HG03460 (cell line): ENCODE data around the gene ABHD16B.
"Not testable (repeated sequence)": the region's sequence is repeated elsewhere in the genome, so short reads cannot be mapped to it uniquely, and the experiment has no call there.

Source experiments
- ATAC-seq: cut with Tn5 transposase; IDR thresholded peaks from one replicate; pipeline ENCODE4 v1.9.1; 2021; ENCODE audit not compliant: unreplicated experiment

Gene ABHD16B

GRCh38 chr20:63834491-63834880 is 26.8 kb upstream of the ABHD16B start:
- no peak for ATAC-seq

DNA sequence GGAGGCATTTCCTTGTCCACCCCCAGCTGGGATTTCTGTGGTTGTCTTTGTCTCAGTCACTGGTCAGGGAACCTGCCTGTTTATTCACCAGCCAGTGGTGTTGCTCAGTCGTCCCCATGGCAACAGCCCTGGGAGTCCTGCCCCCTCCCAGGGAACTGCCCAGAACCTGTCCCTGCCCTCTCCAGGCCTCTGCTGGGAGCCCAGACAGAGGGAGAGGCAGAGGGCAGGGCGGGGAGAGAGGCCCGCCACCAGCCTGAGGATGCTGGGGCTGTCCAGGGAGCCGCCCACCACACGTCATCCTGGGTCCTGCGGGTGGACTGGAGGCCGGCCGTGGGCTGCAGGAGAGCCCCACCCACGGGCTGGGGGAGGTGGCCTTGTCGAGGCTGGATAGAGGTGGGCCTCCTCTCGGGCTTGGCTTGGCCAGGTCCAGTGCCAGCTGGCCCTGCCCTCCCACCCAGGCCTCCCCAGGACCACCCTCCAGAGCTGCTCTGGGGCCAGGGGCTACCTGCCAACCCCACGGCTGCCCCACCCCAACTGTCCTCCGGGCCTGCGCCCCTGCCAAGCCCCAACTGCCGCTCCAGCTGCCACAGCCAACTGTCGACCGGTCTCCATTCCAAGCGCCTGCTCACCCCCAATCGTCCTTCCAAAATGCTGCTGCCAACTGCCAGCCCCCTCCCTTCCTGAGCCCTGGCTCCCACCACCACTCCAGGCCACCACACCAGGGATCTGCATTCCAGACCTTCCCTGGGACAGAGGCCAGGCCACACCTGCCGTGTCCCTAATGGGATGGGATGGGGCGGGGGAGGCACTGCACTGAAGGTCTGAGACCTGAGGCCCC is 26.1 kb upstream of the ABHD16B start:
- no peak for ATAC-seq

DNA sequence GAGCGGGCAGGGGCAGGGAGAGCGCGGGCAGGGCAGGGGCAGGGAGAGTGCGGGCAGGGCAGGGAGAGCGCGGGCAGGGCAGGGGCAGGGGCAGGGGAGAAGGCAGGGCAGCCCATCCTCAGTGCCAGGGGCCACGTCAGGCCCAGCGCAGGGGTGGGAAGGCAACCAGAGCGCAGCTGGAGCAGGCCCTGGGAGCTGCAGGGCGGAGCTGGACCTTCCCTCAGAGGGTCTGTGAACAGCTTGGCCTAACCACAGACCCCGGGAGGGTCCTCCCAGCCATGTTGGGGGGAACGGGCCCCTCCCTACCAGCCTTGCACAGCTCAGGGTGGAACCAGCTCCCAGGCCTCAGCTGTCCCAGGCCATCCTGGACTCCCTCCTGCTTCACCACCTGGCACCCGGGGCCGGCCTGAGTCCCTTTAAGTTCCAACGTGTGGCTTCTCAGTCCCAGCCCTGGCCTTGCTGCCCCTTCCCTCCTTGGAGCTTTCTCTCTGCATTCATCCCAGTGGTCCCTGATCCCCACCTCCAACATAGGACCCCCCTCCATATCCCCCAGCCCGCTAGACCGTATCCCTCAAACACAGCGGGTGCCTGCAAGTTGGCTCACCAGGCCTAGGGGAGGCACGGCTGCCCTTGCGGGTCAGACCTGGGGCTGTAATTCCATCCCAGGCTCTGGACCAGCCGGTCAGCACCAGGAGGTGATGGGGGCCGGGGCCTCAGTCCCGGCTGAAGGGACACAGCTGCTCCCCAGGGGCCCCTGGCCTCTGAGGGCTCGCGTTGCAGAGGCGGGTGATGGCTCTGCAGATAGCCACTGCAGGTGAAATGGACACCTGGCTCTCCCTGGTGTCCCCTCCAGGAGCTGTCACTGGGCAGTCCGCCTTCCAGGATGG is 24.6 kb upstream of the ABHD16B start:
- no peak for ATAC-seq

DNA sequence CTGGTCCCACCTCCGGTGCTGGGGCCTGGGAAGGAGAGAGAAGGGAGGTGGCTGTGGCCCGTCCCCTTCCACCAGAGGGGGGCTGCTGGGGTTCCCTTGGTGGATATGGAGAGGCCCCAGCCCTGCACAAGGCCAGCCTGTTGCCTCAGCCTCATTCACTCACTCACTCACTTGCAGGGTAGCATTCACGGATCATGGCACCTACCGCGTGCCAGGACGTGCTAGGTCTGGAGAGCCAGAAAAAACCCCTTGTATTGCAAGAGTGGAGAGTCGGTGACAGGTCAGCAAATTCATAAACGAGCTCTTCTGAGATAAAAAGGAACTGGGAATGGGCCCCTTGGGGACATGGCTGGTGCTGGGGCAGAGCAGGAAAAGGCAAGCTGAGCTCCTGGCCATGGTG is 23.8 kb upstream of the ABHD16B start:
- ATAC-seq = no peak

DNA sequence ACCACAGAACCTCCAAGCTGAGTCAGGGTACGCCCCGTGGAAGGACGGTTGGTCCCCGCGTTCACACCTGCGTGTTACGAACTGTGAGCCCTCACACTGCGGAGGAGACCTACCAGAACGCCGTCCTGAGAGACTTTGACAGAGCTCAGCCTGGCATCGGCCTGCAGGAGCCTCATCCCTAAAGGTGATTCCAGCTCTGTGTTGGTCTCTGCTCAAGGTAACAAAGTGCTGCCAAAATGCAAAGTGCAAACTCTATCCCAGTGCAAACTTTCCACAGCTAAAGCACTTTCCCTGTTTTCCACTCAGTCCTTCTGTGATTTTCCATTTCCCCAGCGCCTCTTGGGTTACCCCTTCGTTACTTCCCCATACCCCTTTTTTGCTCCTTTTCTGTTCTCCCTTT is 21.7 kb upstream of the ABHD16B start:
- no peak for ATAC-seq

DNA sequence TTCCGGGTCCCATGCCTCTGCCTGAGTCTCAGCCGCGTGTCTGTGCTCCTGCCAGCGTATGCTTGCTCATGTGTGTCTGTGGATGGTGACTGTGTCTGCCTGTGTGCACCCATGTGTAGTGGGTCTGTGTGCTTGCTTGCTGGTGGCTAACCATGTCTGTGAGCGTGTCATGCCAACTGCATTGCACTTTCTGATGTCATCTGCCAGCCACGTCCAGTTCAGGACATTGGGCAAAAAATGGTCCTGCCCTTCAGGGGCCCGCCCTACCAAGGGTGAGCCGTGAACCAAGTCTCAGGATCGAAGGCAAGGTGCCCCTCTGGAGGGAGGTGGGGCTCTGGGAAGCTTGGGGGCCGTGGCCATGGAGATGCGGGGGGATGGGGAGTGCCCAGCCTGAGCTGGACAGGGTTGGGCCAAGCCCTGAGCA is 20.9 kb upstream of the ABHD16B start:
- ATAC-seq = no peak

GRCh38 chr20:63842258-63842657 is 19.0 kb upstream of the ABHD16B start:
- ATAC-seq = no peak

GRCh38 chr20:63843222-63843621 is 18.1 kb upstream of the ABHD16B start:
- ATAC-seq = no peak

GRCh38 chr20:63843778-63844177 is 17.5 kb upstream of the ABHD16B start:
- no peak for ATAC-seq

GRCh38 chr20:63844511-63844991 is 16.7 kb upstream of the ABHD16B start:
- no peak for ATAC-seq

GRCh38 chr20:63846128-63846771 is 15.0 kb upstream of the ABHD16B start:
- ATAC-seq = no peak

DNA sequence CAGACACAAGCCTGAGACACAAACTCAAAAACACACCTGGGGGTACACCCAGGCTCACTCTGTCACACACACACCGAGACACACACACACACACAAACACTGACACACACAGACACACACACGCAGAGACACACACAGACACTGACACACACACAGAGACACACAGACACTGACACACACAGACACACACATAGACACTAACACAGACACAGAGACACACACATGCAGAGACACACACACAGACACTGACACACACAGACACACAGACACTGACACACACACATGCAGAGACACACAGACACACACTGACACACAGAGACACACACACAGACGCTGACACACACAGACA is 14.4 kb upstream of the ABHD16B start:
- ATAC-seq = no peak

GRCh38 chr20:63847237-63848002 is 13.9 kb upstream of the ABHD16B start:
- no peak for ATAC-seq

DNA sequence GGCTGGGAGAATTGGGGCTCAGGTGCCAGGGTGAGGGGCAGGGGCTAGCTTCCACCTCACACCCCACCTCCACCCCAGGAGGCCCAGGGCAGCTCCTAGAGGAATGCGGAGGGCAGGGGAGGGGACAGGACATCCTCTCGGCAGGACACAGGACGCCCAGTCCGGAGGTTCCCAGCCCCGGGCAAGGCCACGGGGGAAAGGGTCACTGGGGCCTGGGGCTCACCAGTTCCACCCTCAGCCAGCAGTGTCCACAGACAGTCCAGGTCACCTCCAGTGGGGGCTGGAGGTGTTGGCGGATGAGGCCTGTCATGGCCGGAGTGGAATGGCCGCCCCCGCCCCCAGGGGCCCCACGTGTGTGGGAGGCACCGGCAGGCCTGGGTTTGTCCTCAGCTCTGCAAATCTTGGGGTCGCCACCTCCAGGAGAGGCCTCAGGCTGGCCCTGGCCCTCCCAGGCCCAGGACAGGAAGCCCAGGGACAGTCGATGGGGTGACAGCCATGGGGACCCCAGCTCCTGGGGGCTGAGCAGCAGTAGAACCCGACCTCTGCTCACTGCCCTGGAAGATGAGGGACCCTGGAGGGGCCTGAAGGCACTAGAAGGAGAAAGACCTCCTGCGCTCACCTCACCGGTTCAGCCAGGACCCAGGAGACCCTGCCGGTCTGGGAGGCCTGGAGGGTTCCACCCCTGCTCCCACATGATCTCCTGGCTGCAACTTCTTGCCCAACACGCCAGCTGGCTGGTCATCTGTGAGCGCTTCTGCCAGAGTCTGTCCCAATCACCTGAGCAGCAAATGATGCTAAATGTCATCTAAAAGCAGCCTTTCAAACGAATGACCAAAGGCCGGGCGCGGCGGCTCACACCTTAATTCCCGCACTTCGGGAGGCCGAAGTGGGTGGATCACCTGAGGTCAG is 13.0 kb upstream of the ABHD16B start:
- ATAC-seq = no peak

DNA sequence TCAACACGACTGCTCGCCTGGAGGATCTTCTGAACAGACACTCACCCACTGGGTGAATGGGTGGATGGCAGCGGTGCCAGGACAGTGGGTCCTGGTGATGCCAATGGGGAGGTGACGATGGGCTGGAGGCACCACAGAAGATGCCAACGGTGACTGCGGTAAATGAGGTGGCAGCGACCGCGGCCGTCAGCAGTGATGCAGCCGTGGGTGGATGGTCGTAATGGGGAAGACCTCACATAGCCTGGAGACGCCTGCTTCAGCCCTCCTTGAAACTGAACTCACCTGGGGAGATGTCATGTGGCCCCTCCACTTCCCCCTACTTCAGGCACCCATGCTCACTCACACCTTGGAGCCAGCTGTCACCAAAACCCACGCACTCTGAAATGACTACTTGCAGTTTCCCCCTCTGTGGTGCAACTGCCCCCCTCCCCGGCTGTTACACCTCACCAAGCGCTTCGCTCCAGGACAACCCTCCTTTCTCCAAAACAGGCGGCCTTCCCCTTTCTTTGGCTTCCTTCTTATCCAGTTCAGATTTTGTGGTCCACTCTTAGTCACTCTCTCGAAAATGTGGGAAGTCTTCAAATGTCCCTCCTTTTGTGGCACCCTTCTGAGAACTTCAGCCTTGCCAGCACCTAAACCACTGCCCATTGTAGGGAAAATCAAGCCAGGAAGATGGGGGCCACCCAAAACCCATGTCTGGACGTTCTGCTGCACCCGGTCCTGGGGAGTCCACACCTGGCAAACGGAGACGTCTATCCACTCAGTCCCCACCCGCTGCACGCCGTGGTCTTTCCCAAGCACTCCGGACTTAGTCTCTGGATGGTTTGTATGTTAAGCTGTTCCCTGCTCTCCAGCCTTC is 10.4 kb upstream of the ABHD16B start:
- peak; percentile 76 for ATAC-seq

GRCh38 chr20:63851548-63851943 is 9.8 kb upstream of the ABHD16B start:
- not testable (repeated sequence) for ATAC-seq

DNA sequence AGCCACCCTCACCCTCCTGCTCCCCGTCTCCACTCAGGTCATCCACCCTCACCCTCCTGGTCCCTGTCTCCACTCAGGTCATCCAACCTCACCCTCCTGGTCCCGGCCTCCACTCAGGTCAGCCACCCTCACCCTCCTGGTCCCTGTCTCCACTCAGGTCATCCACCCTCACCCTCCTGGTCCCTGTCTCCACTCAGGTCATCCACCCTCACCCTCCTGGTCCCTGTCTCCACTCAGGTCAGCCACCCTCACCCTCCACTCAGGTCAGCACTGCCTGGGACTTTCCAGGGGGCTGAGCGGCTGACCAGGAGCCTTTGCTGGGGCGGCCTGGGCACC is 7.6 kb upstream of the ABHD16B start:
- not testable (repeated sequence) for ATAC-seq

DNA sequence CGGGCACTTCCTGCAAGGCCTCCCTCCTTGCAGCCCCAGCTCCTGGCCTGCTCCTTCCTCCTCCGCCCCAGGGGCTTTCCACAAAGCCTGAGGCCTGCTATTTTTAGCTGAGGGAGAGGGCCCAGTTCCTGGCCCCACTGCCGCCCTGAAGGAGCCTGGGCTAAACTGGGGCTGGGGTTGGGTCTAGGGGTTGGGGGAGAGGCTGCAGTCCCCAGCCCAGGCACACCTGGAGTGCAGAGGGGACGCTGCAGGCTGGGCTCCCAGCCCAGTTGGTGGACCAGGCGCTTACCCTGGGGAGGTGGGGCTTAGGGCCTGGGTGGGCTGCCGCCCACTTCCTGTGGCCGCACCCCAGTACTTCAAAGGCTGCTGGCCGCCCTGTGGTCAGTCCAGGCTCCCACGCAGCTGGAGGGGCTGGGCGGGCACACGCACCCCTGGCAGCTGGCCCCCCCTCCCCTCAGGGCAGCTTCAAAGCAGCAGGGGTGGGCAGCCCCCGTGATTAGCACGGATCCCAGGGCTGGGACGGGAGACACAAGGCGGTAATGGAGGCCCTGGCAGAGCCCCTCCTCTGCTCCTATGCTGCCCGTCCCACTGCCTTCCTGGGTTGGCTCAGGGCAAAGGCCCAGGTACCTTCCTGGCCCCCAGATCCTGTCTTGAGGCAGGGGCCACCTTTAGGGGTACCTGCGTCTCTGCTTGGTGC is 7.1 kb upstream of the ABHD16B start:
- ATAC-seq = no peak
